B cell (primary cell): ENCODE data around the gene DNAJA3. TPM values are rescaled to one million over a fixed set of nuclear protein-coding genes. Genes with fewer than 3 reads are reported as not detected.

Experiments used
- ATAC-seq: fragments of 200-7000 bp; cut with Tn5 transposase; one replicate; pipeline ENCODE4 v1.10.0; 2021; ENCODE audit warnings: low read depth, mild to moderate bottlenecking, moderate number of reproducible peaks, moderate library complexity
- CTCF ChIA-PET: fragments of 350-600 bp; sonication (Branson Sonifier 250); formaldehyde crosslinking; loops from one replicate; lab custom pipeline; 2021; ENCODE audit warnings: antibody characterized with exemption, inconsistent platforms; lab: Charles Lee
- POLR2A ChIA-PET: fragments of 350-600 bp; sonication (Branson Sonifier 250); formaldehyde crosslinking; loops from one replicate; lab custom pipeline; 2021; ENCODE audit warnings: antibody characterized with exemption; lab: Charles Lee
- DNase-seq: peaks from one replicate; pipeline ENCODE4 v3.0.0; 2013
- H2AFZ ChIP-seq: 2 replicates; pipeline ENCODE4 v1.6.1; 2012; ENCODE audit warnings: mild to moderate bottlenecking, low read depth, low read length; ENCODE audit not compliant: insufficient read depth, poor library complexity, severe bottlenecking
- H3K27ac ChIP-seq, 2 donors: 1 replicate in 1 of 2; 2 replicates in 1 of 2; pipeline ENCODE4 v1.5.1; 2012 to 2013; ENCODE audit warnings: low read length in 2 of 2, mild to moderate bottlenecking in 2 of 2, moderate library complexity in 1 of 2
- H3K27me3 ChIP-seq, 4 experiments: fragments of 200-600 bp in 1 of 4; sonication (generic) in 1 of 4; replicated peaks in 1 of 4; 1 replicate in 2 of 4; 2 replicates in 2 of 4; pipeline versions ENCODE4 v1.6.1 to v1.7.0; 2013 to 2016; ENCODE audit warnings: low read length in 3 of 4, mild to moderate bottlenecking in 2 of 4, mixed read lengths in 1 of 4, moderate library complexity in 1 of 4; ENCODE audit not compliant: insufficient read depth in 4 of 4, control insufficient read depth in 3 of 4; ENCODE audit errors: control extremely low read depth in 1 of 4
- H3K36me3 ChIP-seq, 2 experiments: replicated peaks in 1 of 2; 1 replicate in 1 of 2; 2 replicates in 1 of 2; pipeline versions ENCODE4 v1.6.1 to v1.7.1; 2013; ENCODE audit warnings: low read length in 1 of 2; ENCODE audit not compliant: insufficient read depth in 2 of 2, control insufficient read depth in 1 of 2; ENCODE audit errors: control extremely low read depth in 1 of 2, extremely low read depth in 1 of 2
- H3K4me1 ChIP-seq, 2 donors: fragments of 200-600 bp in 1 of 2; sonication (generic) in 1 of 2; 1 replicate in 1 of 2; 2 replicates in 1 of 2; pipeline versions ENCODE4 v1.5.1 to v1.6.1; 2013 to 2017; ENCODE audit warnings: low read length in 2 of 2; ENCODE audit not compliant: control insufficient read depth in 2 of 2, insufficient read depth in 2 of 2
- H3K4me2 ChIP-seq: replicated peaks from 2 replicates; pipeline ENCODE3; 2012; ENCODE audit warnings: mild to moderate bottlenecking, low read depth, low read length; ENCODE audit not compliant: poor library complexity, severe bottlenecking
- H3K4me3 ChIP-seq, 5 experiments: fragments of 200-600 bp in 1 of 5; sonication (generic) in 1 of 5; 1 replicate in 3 of 5; 2 replicates in 2 of 5; pipeline versions ENCODE4 v1.5.1 to v1.7.0; 2011 to 2016; ENCODE audit warnings: low read length in 4 of 5, mild to moderate bottlenecking in 4 of 5, low read depth in 2 of 5, control low read depth in 1 of 5, moderate library complexity in 1 of 5; ENCODE audit not compliant: insufficient read depth in 1 of 5; ENCODE audit errors: control extremely low read depth in 1 of 5, extremely low read depth in 1 of 5
- H3K79me2 ChIP-seq: fragments of 200-600 bp; sonication (generic); one replicate; pipeline ENCODE4 v1.6.0; 2016; ENCODE audit warnings: low read length; ENCODE audit not compliant: control insufficient read depth, insufficient read depth
- H3K9ac ChIP-seq: fragments of 200-600 bp; sonication (generic); 2 replicates; pipeline ENCODE4 v1.6.1; 2017; ENCODE audit warnings: mild to moderate bottlenecking, low read length, moderate library complexity
- H3K9me3 ChIP-seq, 3 donors: one replicate each; pipeline versions ENCODE4 v1.6.1 to v1.7.1; 2013; ENCODE audit warnings: low read length in 2 of 3; ENCODE audit not compliant: control insufficient read depth in 2 of 3, insufficient read depth in 1 of 3; ENCODE audit errors: control extremely low read depth in 1 of 3
- H4K20me1 ChIP-seq: 2 replicates; pipeline ENCODE4 v1.6.0; 2012; ENCODE audit warnings: mild to moderate bottlenecking, low read length; ENCODE audit not compliant: insufficient read depth, control insufficient read depth, poor library complexity, severe bottlenecking
- H3K27ac Mint-ChIP-seq: one replicate; pipeline ENCODE4 v1.8.0; 2021; ENCODE audit warnings: mixed read lengths
- H3K27me3 Mint-ChIP-seq: one replicate; pipeline ENCODE4 v1.8.0; 2021; ENCODE audit warnings: mixed read lengths
- H3K4me1 Mint-ChIP-seq: one replicate; pipeline ENCODE4 v1.8.0; 2021; ENCODE audit warnings: mixed read lengths
- H3K4me3 Mint-ChIP-seq: one replicate; pipeline ENCODE4 v1.8.0; 2021; ENCODE audit warnings: mixed read lengths
- H3K9me3 Mint-ChIP-seq: one replicate; pipeline ENCODE4 v1.8.0; 2022; ENCODE audit warnings: mixed read lengths; ENCODE audit not compliant: insufficient read depth
- CTCF ChIP-seq: fragments of 200-600 bp; IDR thresholded peaks from one replicate; pipeline ENCODE4 v1.8.0; 2022; ENCODE audit warnings: antibody characterized with exemption, mild to moderate bottlenecking
- EZH2 ChIP-seq: IDR thresholded peaks from 2 replicates; pipeline ENCODE4 v1.6.1; 2012; ENCODE audit warnings: borderline replicate concordance, low read depth, mild to moderate bottlenecking, moderate library complexity, low read length; ENCODE audit not compliant: insufficient read depth, poor library complexity, severe bottlenecking
- WGBS: methylation state at CpG from one replicate; pipeline ENCODE4 v1.1.5; 2013; ENCODE audit warnings: missing lambda C conversion rate; ENCODE audit not compliant: insufficient coverage; 5-methylcytosine and 5-hydroxymethylcytosine counted together
- intact Hi-C: fragments of 100-400 bp; cut with micrococcal nuclease; formaldehyde crosslinking; loops from one replicate; pipeline ENCODE4 v1.10.0; 2022
- polyA plus RNA-seq: library from polyadenylated mRNA; depleted of rRNA; stranded (reverse); fragments of >200 nt; gene quantifications from 2 replicates; pipeline ENCODE4 v1.2.3, GENCODE V29; 2012
- total RNA-seq, 2 donors: library from RNA; stranded (reverse); fragments of 120-200 nt in 1 of 2; gene quantifications; 1 replicate in 1 of 2; 2 replicates in 1 of 2; pipeline versions ENCODE4 v1.2.3 to v1.2.4, GENCODE V29; 2013 to 2022

The DNAJA3 gene
- total and polyA plus RNA-seq, 2 donors (not counting 1 experiment from before 2014, with no cell fraction given), result 59.3 to 67.7 TPM

GRCh38 chr16:4376126-4376892 is 49.4 kb upstream of the DNAJA3 start:
- no peak overlapping the region for H2AFZ ChIP-seq
- H3K4me1 ChIP-seq, result peaks cover 18 to 22% of the 10 kb centered on the region in 2 donors
- Mint-ChIP-seq H3K27ac (no peak overlapping the region), H3K27me3 (no peaks in the 10 kb centered on the region), H3K4me3 (no peak overlapping the region), H3K9me3 (no peaks in the 10 kb centered on the region), H3K4me1 (peaks cover 24% of the 10 kb centered on the region)
- peaks cover 93% of the 10 kb centered on the region for H4K20me1 ChIP-seq
- DNase-seq (no peak), ATAC-seq (no peak)
- no peak overlapping the region for H3K4me3 ChIP-seq
- H3K27me3 ChIP-seq, result no peaks in the 10 kb centered on the region
- ChIA-PET CTCF (interaction anchor here (1.4 to 1.5 kb wide), 2 partner anchors 17 to 26 kb away, joined by 5 to 8 read pairs; no protein-coding TSS in a partner anchor), POLR2A (no interaction called here)
- no peak overlapping the region for H3K9ac ChIP-seq
- H3K4me2 ChIP-seq, result no peak overlapping the region
- TF ChIP-seq CTCF (no peak), EZH2 (no peak)
- no peaks in the 10 kb centered on the region for H3K9me3 ChIP-seq
- H3K79me2 ChIP-seq, result peaks cover 20% of the 10 kb centered on the region
- WGBS, result 98% methylated on average over 25 of the region's 31 CpGs
- H3K27ac ChIP-seq, result no peak overlapping the region
- intact Hi-C loops, result no loop called here
- H3K36me3 ChIP-seq, result peaks cover 0 to 16% of the 10 kb centered on the region in 2 experiments
